Measurements from ENCODE around the gene CNDP1.

- no peak for TF ChIP-seq CTCF (IDR thresholded peaks at IDR 0.05)
- no peak for TF ChIP-seq POLR2A (IDR thresholded peaks at IDR 0.05)
These were observed 14.8 kb upstream of the CNDP1 start for GRCh38 chr18:74519320-74520095.
